HG02623 (cell line): ENCODE measurements around the gene SHH.

Experiments used
- ATAC-seq: cut with Tn5 transposase; IDR thresholded peaks from one replicate; pipeline ENCODE4 v1.9.1; 2021; ENCODE audit warnings: moderate library complexity; ENCODE audit not compliant: unreplicated experiment

Gene SHH

DNA sequence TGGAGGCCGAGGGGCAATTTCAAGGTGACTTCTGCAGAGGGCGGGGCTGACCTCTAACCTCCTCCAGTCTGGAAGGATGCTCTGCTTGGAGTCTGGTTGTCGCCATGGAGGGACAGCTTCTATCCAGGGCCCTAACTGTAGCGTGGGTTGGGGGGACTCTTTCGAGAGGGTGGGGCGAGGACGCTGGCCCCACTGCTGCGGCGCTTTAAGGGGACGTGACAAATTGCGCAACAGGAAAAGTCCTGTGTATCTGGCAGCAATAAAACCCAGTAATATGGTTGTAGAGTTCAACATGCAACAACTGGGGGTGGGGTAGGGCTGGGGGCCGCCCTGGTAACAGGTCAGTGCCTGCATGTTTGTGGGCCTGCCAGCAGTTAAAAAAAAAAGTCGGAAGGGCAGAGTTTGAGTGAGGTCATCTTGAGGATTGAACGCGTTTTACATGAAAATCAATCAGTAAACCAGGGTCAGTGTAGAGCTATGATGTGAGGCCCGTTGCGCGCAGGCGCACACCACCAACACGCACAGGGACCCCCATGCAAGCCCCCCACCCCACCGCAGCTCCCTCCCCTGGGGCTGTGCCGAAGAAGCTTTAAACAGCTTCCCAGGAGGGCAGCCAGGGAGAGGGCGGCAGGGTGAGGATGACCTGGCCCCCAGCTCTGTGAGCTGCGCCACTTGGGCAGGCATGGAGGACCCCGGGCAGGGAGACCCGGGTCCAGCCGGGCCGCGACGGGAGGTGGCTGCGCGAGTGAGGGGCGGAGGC, 4.3 kb downstream of the SHH start:
- no peak for ATAC-seq

GRCh38 chr7:155807065-155807671, 5.1 kb downstream of the SHH start:
- ATAC-seq: no peak

DNA sequence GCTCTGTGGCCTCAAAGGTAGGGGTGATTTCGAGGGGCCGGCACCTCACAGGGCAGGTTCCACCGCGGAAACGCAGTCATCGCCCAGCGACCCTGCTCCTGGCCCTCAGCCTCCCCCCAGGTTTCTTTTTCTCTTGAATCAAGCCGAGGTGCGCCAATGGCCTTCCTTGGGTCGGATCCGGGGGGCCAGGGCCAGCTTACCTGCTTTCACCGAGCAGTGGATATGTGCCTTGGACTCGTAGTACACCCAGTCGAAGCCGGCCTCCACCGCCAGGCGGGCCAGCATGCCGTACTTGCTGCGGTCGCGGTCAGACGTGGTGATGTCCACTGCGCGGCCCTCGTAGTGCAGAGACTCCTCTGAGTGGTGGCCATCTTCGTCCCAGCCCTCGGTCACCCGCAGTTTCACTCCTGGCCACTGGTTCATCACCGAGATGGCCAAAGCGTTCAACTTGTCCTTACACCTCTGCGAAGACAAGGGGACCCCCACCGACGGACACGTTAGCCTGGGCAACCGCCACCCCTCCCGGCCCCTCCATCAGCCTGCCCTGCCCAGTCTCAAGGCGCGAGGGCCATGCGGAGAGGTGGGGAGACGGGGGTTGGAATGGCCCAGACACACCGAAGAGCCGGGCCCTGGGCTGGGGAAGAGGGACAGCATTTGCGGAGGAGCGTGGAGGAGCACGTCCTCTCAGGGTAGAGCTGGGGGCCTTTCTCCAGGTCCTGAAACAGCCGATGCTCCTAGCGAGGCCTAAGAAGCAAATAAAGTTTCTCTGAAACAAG, 6.0 kb downstream of the SHH start:
- no peak for ATAC-seq

DNA sequence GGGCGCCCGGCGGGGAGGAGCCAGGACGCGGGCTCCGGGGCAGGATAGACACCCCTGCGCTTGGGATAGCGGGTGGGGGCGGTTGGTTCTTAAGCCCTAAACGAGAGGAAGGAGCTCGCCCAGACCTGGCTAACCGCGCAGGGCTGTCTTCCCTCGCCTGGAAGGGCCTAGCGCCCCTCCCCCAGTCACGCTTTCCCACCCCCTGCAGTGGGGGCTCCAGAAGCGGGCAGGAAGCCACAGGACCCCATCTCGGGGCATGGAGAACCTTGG, 6.5 kb downstream of the SHH start:
- no peak for ATAC-seq

GRCh38 chr7:155804897-155805825, 7.1 kb downstream of the SHH start:
- peak; percentile 40 for ATAC-seq

DNA sequence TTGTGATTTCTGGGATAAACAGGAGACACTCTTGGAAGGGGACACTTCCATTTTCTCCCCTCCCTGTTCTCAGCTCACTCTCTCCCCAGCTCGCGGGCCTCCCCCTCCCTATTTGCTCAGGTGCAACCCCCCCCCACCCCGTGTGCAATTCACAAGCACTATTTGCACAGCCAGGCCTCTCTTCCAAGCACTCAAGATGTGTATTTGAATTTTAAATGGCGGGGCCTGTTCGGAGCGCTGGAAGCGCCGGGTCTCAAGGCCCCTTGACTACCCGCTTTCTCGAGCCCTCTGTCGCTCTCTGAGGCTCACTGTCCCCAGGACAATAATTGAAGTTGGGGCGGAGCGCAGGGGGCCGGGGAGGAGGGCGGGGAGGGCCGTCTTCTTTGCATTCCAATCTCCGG, 7.8 kb downstream of the SHH start:
- no peak for ATAC-seq

DNA sequence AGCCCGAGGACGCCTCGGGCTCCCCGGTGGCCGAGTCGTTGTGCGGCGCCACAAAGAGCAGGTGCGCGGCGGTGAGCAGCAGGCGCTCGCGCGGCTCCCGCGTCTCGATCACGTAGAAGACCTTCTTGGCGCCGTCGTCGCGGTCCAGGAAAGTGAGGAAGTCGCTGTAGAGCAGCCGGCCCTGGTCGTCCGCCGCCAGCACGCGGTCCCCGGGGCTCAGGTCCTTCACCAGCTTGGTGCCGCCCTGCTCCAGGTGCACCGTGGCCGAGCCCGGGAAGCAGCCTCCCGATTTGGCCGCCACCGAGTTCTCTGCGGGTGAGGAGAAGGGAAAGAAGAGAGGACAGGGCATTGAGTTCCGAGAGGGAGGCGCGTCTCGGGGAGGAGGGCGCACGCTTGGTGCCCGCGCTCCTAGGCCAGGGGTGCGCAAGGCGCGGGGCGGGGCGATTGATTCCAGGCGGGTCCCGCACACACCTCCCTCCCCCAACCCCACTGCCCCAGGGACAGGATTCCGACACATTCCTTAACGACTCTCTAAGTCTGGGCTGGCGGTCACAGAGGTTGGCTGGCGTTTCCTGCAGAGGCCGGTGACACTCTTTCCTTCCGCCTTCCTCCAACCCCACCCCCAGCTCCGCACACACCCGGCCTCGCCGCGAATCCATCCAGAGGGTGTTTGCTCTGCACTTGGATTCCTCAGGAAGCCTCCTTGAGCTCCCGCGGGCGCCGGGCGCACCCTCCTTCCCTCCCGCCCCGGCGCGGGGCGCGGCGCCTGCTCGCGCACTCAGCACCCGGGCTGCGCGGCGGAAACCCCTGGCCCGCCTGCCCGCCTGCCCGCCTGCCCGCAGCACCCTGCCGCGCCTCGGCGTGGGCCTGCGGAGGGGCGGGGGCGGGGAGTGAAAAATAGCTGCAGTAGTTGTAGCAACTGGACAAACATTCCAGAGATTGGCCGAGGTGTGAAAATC, 8.6 kb downstream of the SHH start:
- ATAC-seq: no peak

- ATAC-seq: no peak
Observed at GRCh38 chr7:155802906-155803417, 9.3 kb downstream of the SHH start.

GRCh38 chr7:155802291-155802690, 10.0 kb downstream of the SHH start:
- no peak for ATAC-seq

GRCh38 chr7:155800741-155801267, 11.5 kb downstream of the SHH start:
- no peak for ATAC-seq

GRCh38 chr7:155800301-155800700, 12.0 kb downstream of the SHH start:
- ATAC-seq: no peak

DNA sequence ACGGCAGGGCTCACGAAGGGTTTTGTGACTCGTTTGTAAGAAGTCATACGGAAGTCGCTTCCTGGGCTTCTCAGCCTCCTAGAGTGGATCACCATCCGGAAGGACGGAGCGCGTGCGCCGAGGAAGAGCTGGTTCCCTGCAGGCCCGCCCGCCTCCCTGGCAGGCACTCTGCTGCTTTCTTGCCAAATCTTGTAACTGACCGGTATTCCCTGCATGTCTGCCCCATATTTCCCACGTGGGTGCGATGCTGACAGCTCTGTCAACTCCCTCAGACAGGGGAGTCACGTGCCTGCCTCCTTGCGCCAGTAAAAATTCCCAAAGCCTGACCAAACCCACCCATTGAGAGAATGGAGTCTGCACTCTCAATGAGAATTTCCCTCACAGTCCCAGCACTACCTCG, 12.7 kb downstream of the SHH start:
- ATAC-seq: no peak

DNA sequence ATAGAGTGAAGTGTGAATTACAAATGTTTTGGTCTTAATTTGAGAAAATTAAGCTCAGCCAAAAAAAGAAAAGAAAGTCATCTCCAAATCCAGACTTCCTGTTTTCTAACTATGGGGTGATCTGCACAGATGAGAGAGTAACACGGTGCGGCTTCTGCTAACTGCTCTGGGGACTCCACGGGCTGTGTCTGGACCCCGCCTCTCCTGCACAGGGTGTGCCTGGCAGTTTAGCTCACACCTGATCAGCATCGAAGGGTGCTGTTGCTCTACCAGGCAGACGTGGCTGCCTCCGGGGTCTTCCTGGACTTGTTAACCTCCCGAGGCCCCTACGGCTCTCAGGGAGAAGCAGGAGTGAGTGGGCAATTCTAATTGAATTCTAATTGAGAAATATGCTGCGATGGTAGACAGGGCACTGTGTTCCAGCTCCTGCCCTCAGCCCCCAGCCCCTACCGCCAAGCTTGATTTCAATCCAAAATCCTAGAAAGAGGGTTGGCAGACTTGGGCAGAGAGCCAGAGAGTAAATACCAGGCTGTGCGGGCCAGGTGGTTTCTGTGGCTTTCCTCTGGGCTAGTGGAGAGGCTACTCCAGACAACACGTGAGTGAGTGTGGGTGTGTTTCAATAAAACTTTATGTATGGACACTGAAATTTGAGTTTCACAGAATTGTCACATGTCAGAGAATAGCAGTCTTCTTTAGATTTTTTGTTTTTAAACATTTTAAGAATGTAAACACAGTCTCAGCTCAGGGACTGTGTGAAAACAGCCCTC, 13.4 kb downstream of the SHH start:
- no peak for ATAC-seq

DNA sequence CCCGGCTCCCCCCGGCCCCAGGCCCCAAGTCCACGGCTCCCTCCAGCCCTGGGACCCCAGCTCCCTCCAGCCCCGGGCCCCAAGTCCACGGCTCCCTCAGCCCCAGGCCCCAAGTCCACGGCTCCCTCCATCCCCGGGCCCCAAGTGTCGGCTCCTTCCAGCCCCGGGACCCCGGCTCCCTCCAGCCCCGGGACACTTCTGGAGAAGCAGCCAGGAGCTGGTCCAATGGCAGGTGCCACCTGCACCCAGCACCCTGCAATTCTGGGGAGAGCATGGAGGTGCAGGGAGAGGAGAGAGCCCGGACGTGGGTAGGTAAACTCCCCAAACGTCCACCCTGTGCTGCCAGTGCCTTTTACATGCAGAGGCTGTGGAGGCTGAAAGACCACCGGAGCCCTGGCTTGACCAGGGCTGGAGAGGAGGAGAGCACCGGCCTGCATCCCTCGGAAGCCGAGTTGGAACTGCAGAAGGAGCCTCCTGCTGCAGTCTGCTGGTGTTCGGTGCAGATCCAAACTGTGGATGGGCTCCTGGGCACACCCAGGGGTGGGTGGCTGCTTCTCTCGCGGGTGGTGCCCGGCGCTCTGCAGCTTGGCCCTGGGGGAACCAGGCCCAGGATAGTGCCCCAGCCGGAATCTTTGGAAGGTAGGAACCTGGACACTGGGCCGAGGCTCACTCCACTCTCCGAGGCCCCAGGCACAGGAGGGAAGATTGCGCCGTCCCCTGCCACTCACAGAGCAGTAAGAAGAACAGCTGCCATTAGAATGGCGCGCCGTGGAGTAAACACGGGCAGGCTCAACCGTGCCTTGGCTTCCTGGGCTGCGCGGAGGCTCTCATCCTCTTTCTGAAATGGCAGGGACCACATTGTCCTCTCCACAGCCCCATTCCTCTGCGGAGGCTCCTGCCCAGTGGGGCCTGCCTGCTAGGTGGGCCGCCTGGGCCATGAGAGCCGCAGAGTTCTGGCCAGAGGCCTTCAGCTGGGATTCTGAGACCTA, 14.7 kb downstream of the SHH start:
- ATAC-seq: no peak

- no peak for ATAC-seq
Observed at GRCh38 chr7:155796381-155797261, 15.6 kb downstream of the SHH start.

- ATAC-seq: no peak
Observed at GRCh38 chr7:155795951-155796350, 16.3 kb downstream of the SHH start.

DNA sequence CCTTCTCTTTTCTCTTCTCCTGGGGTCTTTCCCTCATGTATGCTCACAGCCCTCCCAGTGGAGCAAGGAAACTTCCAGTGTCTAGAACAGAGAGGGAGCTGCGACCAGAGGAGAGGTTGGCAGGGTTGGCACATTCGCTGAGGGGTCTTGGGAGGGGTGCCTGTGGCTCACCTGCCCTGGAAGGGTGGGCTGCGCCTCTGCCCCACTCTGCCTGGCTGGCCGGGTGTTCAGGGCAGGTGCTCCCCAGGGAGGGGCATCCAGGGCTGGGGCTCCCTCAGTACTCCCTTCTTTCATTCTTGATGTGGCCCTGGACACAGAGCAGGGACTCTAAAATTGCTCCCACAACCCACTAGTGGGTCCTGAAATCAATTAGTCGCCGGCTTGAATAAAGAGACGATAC, 16.9 kb downstream of the SHH start:
- ATAC-seq: no peak
